LNCAP (cell line): ENCODE data around the gene KDM3A.

Experiments used
- TF ChIP-seq, protein P1 (sequence below): fragments of 450-650 bp; IDR thresholded peaks from 2 replicates; pipeline ENCODE4 v1.5.1; 2017; ENCODE audit warnings: mild to moderate bottlenecking

Gene KDM3A

DNA sequence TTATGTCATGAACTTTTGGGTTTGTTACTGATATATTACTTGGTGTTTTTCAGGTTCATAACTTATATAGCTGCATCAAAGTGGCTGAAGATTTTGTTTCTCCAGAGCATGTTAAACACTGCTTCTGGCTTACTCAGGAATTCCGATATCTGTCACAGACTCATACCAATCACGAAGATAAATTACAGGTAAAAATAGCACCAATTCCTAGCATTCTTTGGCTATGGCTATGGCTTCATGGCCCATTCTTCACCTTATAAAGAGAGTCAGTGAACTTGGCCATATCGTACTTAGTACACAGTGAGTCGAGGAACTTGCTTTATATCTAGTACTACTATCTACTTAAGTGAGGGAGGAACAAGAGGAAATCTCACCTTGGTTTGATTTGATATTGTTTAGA, 49.9 kb downstream of the KDM3A start:
- TF ChIP-seq, protein P1, sequence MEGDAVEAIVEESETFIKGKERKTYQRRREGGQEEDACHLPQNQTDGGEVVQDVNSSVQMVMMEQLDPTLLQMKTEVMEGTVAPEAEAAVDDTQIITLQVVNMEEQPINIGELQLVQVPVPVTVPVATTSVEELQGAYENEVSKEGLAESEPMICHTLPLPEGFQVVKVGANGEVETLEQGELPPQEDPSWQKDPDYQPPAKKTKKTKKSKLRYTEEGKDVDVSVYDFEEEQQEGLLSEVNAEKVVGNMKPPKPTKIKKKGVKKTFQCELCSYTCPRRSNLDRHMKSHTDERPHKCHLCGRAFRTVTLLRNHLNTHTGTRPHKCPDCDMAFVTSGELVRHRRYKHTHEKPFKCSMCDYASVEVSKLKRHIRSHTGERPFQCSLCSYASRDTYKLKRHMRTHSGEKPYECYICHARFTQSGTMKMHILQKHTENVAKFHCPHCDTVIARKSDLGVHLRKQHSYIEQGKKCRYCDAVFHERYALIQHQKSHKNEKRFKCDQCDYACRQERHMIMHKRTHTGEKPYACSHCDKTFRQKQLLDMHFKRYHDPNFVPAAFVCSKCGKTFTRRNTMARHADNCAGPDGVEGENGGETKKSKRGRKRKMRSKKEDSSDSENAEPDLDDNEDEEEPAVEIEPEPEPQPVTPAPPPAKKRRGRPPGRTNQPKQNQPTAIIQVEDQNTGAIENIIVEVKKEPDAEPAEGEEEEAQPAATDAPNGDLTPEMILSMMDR, result no peak

DNA sequence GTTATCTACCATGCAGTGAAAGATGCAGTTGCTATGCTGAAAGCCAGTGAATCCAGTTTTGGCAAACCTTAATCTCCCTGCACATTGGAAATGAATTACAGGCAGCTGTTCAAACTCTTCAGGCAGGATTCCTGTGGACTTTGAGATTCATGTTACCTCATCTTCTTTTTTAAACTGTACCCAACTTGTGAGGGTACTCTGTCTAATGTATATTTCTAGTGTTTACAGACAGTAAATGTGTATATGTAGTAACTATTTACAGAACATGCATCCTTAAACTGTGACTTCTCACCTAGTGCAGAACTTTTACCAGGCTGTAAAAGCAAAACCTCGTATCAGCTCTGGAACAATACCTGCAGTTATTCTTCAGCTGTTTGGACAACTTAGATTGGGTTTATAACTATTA, 50.9 kb downstream of the KDM3A start:
- TF ChIP-seq, protein P1, result no peak

DNA sequence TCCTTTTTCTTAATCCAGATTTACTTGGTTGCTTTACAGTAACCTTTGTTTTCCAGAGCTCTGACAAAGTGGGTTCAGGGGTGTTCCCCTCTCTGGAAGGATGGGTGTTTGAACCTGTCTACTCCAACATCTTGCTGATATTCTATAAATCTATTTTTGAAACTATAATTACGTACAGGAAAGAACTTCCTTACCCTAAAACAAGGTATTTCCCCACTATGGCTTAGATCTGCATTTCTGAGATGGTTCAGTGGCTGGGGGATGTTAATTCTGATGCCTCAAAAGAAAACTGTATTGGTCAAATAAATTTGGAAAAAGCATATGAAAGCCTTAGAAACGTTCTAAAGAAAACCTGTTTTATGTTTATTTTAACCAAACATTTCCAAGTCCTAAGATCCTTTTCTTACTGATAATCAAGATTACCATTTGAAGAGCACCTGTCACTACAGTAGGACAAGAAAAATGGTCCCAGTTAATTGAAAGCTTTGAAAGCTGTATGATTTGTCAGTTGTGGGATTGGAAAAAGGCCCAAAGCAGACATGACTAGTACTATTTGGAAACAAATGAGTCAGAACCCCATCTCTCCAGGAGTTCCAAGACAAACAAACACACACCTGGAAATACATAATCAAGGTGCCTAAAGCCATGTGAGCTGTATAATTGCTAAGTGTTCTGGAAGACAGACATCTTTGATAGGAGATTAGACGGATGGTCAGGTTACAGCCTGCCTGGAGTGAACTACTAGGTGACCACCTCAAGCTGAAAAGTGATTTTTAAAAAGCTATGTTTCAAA, 57.5 kb downstream of the KDM3A start:
- TF ChIP-seq, protein P1, result no peak

DNA sequence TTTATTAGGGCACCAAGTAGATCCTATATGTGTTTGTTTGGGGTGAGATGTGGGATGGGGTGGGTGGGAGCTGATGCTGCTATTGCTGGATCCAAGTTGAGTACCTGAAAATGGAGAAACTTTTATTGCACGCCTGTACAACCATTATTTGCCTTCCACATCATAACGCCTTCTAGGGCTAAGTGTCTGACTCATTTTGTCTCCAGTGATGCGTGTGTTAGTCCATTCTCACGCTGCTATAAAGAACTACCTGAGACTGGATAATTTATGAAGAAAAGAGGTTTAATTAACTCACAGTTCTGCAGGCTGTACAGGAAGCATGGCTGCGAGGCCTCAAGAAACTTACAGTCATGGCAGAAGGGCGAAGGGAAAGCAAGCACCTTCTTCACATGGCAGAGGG, 58.2 kb downstream of the KDM3A start:
- TF ChIP-seq, protein P1, result no peak

DNA sequence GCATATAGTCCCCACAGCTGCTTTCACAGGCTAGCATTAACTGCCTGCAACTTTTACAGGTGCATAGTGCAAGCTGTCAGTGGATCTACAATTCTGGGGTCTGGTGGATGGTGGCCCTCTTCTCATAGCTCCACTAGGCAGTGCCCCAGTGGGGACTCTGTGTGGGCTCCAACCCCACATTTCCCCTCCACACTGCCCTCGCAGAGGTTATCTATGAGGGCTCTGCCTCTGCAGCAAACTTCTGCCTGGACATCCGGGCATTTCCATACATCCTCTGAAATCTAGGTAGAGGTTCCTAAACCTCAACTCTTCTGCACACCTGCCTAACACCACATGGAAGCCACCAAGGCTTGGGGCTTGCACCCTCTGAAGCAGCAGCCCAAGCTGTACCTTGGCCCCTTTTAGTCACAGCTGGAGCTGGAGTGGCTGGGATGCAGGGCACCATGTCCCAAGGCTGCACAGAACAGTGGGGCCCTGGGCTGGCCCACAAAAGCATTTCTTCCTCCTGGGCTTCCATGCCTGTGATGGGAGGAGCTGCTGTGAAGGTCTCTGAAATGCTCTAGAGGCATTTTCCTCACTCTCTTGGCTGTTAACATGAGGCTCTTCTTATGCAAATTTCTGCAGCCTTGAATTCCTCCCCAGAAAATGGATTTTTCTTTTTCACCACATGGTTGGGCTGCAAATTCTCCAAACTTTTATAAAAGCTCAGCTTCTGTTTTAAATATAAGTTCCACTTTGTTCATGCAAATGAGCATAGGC, 59.3 kb downstream of the KDM3A start:
- TF ChIP-seq, protein P1, result no peak

DNA sequence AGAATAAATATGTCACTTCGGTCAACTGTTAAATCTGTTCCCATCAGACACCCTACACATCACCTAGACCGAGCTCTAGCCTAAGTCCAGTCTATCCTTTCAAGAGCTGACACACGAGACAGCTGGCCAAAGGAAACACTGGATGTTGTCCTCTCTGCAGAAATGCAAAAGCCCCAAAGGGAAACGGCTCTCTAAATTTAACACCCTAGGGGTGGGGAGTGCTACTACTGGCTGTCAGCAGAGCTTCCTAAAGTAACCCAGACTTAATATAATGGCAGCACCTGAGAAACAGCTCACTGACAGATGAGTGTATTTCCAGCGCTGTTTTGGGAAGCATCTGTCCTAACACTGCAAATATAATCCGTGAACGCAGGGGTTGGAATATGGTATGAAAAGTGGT, 66.4 kb downstream of the KDM3A start:
- TF ChIP-seq, protein P1, result no peak

DNA sequence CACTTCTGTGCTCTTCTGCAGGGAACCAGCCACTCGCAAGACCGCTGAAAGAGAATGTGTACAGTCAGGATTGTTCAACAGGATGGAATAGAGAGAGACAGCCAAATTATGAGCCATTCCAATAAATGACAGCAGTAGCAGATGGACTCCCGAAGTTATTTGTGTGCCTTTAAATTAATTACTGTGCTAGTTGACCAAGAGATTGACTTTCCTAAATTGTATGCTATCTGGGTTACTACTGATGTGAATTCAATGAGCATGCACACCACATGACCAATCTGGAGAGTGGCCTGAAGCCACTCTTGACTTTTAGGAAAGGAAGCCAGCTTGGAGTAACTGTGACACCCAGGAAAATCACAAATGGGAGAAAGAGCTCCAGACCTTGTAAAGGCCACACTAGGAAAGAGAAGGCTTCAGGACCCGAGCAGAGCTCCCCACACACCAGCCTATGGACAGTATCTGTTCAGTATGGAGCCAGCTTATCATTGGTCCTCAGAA, 69.3 kb downstream of the KDM3A start:
- TF ChIP-seq, protein P1, result no peak
